OCI-LY7 (cell line): ENCODE results near the gene NKX6-2.
"Not testable (repeated sequence)": the region's sequence is repeated elsewhere in the genome, so short reads cannot be mapped to it uniquely, and the experiment has no call there.

Experiments used
- CTCF ChIP-seq: fragments of 200-600 bp; sonication (generic); conservative IDR thresholded peaks from 2 replicates; pipeline ENCODE4 v1.5.1; 2014; ENCODE audit warnings: mild to moderate bottlenecking, antibody characterized with exemption, low read length, moderate library complexity, mixed read lengths
- EZH2phosphoT487 ChIP-seq: fragments of 200-600 bp; sonication (generic); IDR thresholded peaks from 2 replicates; pipeline ENCODE4 v1.6.1; 2018; ENCODE audit warnings: low read depth, borderline replicate concordance, mild to moderate bottlenecking, mixed run types, antibody characterized with exemption, low read length, moderate library complexity, mixed read lengths

GRCh38 chr10:132772816-132773215 lies 13.1 kb downstream of the NKX6-2 start:
- not testable (repeated sequence) for TF ChIP-seq EZH2phosphoT487, CTCF
